Karpas-422 (cell line): ENCODE data around the gene LAMTOR2. TPM values are rescaled to one million over a fixed set of nuclear protein-coding genes. Genes with fewer than 3 reads are reported as not detected.
A peak's percentile ranks its signal among the peaks of the same experiment; 100 is the strongest.

Experiments used
- DNase-seq: peaks from one replicate; pipeline ENCODE4 v3.0.0-alpha.2; 2015
- H2AFZ ChIP-seq: fragments of 200-600 bp; sonication (generic); 2 replicates; pipeline ENCODE4 v1.6.1; 2014; ENCODE audit warnings: antibody characterized with exemption, low read length, mixed read lengths
- H3K27ac ChIP-seq: fragments of 200-600 bp; sonication (generic); 2 replicates; pipeline ENCODE4 v1.5.1; 2014; ENCODE audit warnings: mild to moderate bottlenecking, low read length, moderate library complexity
- H3K27me3 ChIP-seq: fragments of 200-600 bp; sonication (generic); 2 replicates; pipeline ENCODE4 v1.6.1; 2014; ENCODE audit warnings: low read length, mixed read lengths
- H3K36me3 ChIP-seq: fragments of 200-600 bp; sonication (generic); 2 replicates; pipeline ENCODE4 v1.6.1; 2014; ENCODE audit warnings: low read length, mixed read lengths; ENCODE audit not compliant: insufficient read depth
- H3K4me1 ChIP-seq: fragments of 200-600 bp; sonication (generic); 2 replicates; pipeline ENCODE4 v1.6.1; 2014; ENCODE audit warnings: mild to moderate bottlenecking, low read length, mixed read lengths
- H3K4me2 ChIP-seq: fragments of 200-600 bp; sonication (generic); 2 replicates; pipeline ENCODE4 v1.6.1; 2014; ENCODE audit warnings: low read length, low read depth, mild to moderate bottlenecking; ENCODE audit not compliant: poor library complexity, severe bottlenecking
- H3K4me3 ChIP-seq: fragments of 200-600 bp; sonication (generic); 2 replicates; pipeline ENCODE4 v1.5.1; 2014; ENCODE audit warnings: mild to moderate bottlenecking, antibody characterized with exemption, low read length, mixed read lengths
- H3K79me2 ChIP-seq: fragments of 200-600 bp; sonication (generic); 2 replicates; pipeline ENCODE4 v1.6.1; 2014; ENCODE audit warnings: mild to moderate bottlenecking, low read length, mixed read lengths
- H3K9ac ChIP-seq: fragments of 200-600 bp; sonication (generic); 2 replicates; pipeline ENCODE4 v1.6.0; 2014; ENCODE audit warnings: low read length
- H3K9me2 ChIP-seq: fragments of 200-600 bp; sonication (generic), shearing (Covaris generic); replicated peaks from 2 replicates; pipeline ENCODE4 v1.6.0; 2014; ENCODE audit warnings: mild to moderate bottlenecking, low read length, moderate library complexity; ENCODE audit not compliant: insufficient read depth
- H3K9me3 ChIP-seq: fragments of 300-700, 200-600 bp; sonication (generic); 2 replicates; pipeline ENCODE4 v1.6.1; 2014; ENCODE audit warnings: low read length, mixed read lengths
- H4K20me1 ChIP-seq: fragments of 200-600 bp; sonication (generic); 2 replicates; pipeline ENCODE4 v1.6.1; 2014; ENCODE audit warnings: mild to moderate bottlenecking, antibody characterized with exemption, low read length, low read depth; ENCODE audit not compliant: insufficient read depth
- total RNA-seq: library from RNA; depleted of rRNA; stranded (reverse); fragments of >200 nt; shearing (Covaris generic); gene quantifications from 2 replicates; pipeline ENCODE4 v1.2.3, GENCODE V29; 2014; ENCODE audit warnings: low replicate concordance

LAMTOR2 gene
- total RNA-seq, 1 experiment from 2014 or later, result 106 TPM

- no peaks in the 10 kb centered on the region for H3K9me2 ChIP-seq
- H3K4me2 ChIP-seq, result peak overlapping the region; percentile 83
- peak overlapping the region; percentile 84; the same call in 1 of the 2 replicates for H3K4me3 ChIP-seq
- H2AFZ ChIP-seq, result no peak overlapping the region
- H3K27me3 ChIP-seq, result no peaks in the 10 kb centered on the region
- H3K9me3 ChIP-seq, result no peaks in the 10 kb centered on the region
- no peak for DNase-seq
- no peaks in the 10 kb centered on the region for H4K20me1 ChIP-seq
- H3K79me2 ChIP-seq, result no peaks in the 10 kb centered on the region
- H3K27ac ChIP-seq, result no peak overlapping the region
- H3K36me3 ChIP-seq, result no peaks in the 10 kb centered on the region
- H3K9ac ChIP-seq, result peak overlapping the region; percentile 75; the same call in 1 of the 2 replicates
- H3K4me1 ChIP-seq, result peaks cover 39% of the 10 kb centered on the region
Measured at GRCh38 chr1:156081180-156081916, 26.8 kb downstream of the LAMTOR2 start.

- Histone ChIP-seq H3K9ac (peak overlapping the region; percentile 75), H3K27me3 (no peaks in the 10 kb centered on the region), H3K27ac (no peak overlapping the region), H3K4me2 (peak overlapping the region; percentile 83), H4K20me1 (no peaks in the 10 kb centered on the region), H3K9me3 (no peaks in the 10 kb centered on the region), H3K4me3 (peak overlapping the region; percentile 84), H2AFZ (peak overlapping the region; percentile 99), H3K4me1 (peaks cover 37% of the 10 kb centered on the region), H3K9me2 (no peaks in the 10 kb centered on the region), H3K79me2 (no peaks in the 10 kb centered on the region), H3K36me3 (no peaks in the 10 kb centered on the region)
- no peak for DNase-seq
Measured at GRCh38 chr1:156081917-156082308, 27.3 kb downstream of the LAMTOR2 start.

GRCh38 chr1:156082309-156083091 is 27.9 kb downstream of the LAMTOR2 start, which contains the start of gene MEX3A:
TSS of gene MEX3A (minus strand) at chr1:156082465. CDS start at chr1:156081998, 467 bp downstream.
- Histone ChIP-seq H3K4me3 (peak within 1 kb of the TSS; percentile 84), H3K9me2 (no peaks in the 10 kb centered on the region), H4K20me1 (no peaks in the 10 kb centered on the region), H3K36me3 (no peaks in the 10 kb centered on the region), H3K27ac (no peak within 1 kb of the TSS), H2AFZ (peak within 1 kb of the TSS; percentile 99), H3K4me2 (peak within 1 kb of the TSS; percentile 83), H3K9me3 (no peaks in the 10 kb centered on the region), H3K9ac (peak within 1 kb of the TSS; percentile 75), H3K27me3 (no peaks in the 10 kb centered on the region), H3K79me2 (no peaks in the 10 kb centered on the region), H3K4me1 (peaks cover 34% of the 10 kb centered on the region)
- peak; percentile 85 for DNase-seq

GRCh38 chr1:156083800-156084790 is 29.5 kb downstream of the LAMTOR2 start:
- H3K36me3 ChIP-seq, result no peaks in the 10 kb centered on the region
- no peaks in the 10 kb centered on the region for H4K20me1 ChIP-seq
- no peak overlapping the region for H2AFZ ChIP-seq
- no peaks in the 10 kb centered on the region for H3K9me2 ChIP-seq
- H3K27me3 ChIP-seq, result no peaks in the 10 kb centered on the region
- no peak overlapping the region for H3K9ac ChIP-seq
- DNase-seq, result no peak
- H3K4me1 ChIP-seq, result peaks cover 34% of the 10 kb centered on the region
- no peaks in the 10 kb centered on the region for H3K79me2 ChIP-seq
- no peak overlapping the region for H3K4me3 ChIP-seq
- H3K4me2 ChIP-seq, result peak overlapping the region; percentile 83
- H3K27ac ChIP-seq, result no peak overlapping the region
- H3K9me3 ChIP-seq, result no peaks in the 10 kb centered on the region

GRCh38 chr1:156086256-156086662 is 31.7 kb downstream of the LAMTOR2 start:
- Histone ChIP-seq H2AFZ (no peak overlapping the region), H3K79me2 (no peaks in the 10 kb centered on the region), H3K4me1 (peaks cover 43% of the 10 kb centered on the region), H3K9me2 (no peaks in the 10 kb centered on the region), H3K9ac (no peak overlapping the region), H3K4me2 (no peak overlapping the region), H3K9me3 (no peaks in the 10 kb centered on the region), H3K36me3 (no peaks in the 10 kb centered on the region), H3K4me3 (no peak overlapping the region), H4K20me1 (no peaks in the 10 kb centered on the region), H3K27me3 (no peaks in the 10 kb centered on the region), H3K27ac (no peak overlapping the region)
- DNase-seq, result no peak

- DNase-seq, result peak; percentile 53
- H2AFZ ChIP-seq, result no peak overlapping the region
- no peaks in the 10 kb centered on the region for H4K20me1 ChIP-seq
- H3K4me1 ChIP-seq, result peaks cover 18% of the 10 kb centered on the region
- no peaks in the 10 kb centered on the region for H3K79me2 ChIP-seq
- H3K27ac ChIP-seq, result no peak overlapping the region
- H3K9me3 ChIP-seq, result no peaks in the 10 kb centered on the region
- no peaks in the 10 kb centered on the region for H3K9me2 ChIP-seq
- H3K9ac ChIP-seq, result no peak overlapping the region
- H3K27me3 ChIP-seq, result no peaks in the 10 kb centered on the region
- peak overlapping the region; percentile 24 for H3K4me2 ChIP-seq
- H3K36me3 ChIP-seq, result no peaks in the 10 kb centered on the region
- H3K4me3 ChIP-seq, result no peak overlapping the region
Measured at GRCh38 chr1:156089704-156090103, 35.1 kb downstream of the LAMTOR2 start.

GRCh38 chr1:156090138-156090839 is 35.7 kb downstream of the LAMTOR2 start:
- peak overlapping the region; percentile 24 for H3K4me2 ChIP-seq
- no peaks in the 10 kb centered on the region for H3K9me2 ChIP-seq
- DNase-seq, result no peak
- no peak overlapping the region for H3K4me3 ChIP-seq
- H3K27ac ChIP-seq, result no peak overlapping the region
- no peaks in the 10 kb centered on the region for H3K79me2 ChIP-seq
- no peaks in the 10 kb centered on the region for H3K27me3 ChIP-seq
- H3K36me3 ChIP-seq, result no peaks in the 10 kb centered on the region
- no peaks in the 10 kb centered on the region for H4K20me1 ChIP-seq
- H3K9ac ChIP-seq, result no peak overlapping the region
- no peak overlapping the region for H2AFZ ChIP-seq
- H3K9me3 ChIP-seq, result no peaks in the 10 kb centered on the region
- peaks cover 14% of the 10 kb centered on the region for H3K4me1 ChIP-seq
